Stimulated activated naive CD8-positive, alpha-beta T cell treated with anti-CD3 and anti-CD28 coated beads, Interleukin-15, Interleukin-2, amounts not matched to agents 100 U/mL and 50 U/mL, for 24 hours (primary cell): ENCODE data around the gene DRAXIN.

Experiments
- ATAC-seq: fragments of 150-1000 bp; cut with Tn5 transposase; one replicate; pipeline ENCODE4 v1.10.0; 2021
- DNase-seq: peaks from one replicate; pipeline ENCODE4 v3.0.0; 2021

Gene DRAXIN

DNA sequence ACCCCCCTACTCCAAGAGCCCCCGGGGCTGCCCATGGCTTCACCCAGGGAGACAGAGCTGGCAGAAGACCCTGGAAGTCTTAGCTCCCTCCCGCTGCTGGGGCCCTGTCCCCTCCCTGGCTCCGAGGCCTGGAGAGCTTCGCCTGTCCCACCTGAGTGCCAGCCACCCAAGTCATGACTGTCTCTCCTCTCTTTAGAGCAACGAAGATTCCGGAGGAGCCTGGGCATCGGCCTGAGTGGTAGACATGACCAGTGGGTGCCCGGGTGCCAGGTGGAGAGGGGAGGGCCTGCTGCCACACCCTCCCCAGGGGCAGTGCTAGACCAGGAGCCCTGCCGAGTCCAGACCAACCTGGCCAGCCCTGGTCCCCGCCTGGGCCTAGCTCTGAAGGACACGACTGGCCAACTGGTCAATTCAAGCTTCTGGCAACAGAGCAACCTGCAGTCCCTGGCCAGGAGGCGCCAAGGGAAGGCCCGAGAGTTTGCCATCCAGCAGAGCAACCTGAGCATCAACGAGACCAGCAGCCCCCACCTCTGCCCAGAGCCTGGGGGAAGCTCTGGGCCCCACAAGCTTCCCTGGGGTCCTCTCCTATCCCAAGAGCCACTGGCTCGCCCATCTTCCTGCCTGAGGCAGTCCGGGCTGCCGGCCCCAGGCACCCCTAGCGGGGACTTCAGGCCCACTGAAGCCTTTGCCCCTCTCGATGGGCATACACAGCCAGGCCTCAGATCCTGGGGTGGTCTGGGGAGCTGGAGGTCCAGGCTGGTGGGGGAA lies 74.3 kb downstream of the DRAXIN start:
- ATAC-seq: no peak
- DNase-seq: no peak

DNA sequence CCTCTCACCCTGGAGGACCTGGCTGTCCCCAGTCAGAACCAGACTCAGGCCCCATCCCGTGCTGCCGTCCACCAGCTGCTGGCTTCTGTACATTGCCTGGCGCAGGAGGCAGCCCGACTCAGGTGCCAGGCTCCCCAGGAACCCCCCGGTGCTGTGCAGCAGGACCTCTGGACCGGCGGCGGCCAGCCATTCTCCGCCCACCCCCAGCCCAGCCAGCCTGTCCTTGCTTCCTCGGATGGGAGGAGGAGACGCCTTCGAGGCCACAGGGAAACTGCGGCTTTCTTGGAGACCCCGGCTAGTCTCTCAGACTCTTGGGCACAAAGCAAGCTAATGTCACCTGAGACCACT lies 74.9 kb downstream of the DRAXIN start:
- ATAC-seq: no peak

DNA sequence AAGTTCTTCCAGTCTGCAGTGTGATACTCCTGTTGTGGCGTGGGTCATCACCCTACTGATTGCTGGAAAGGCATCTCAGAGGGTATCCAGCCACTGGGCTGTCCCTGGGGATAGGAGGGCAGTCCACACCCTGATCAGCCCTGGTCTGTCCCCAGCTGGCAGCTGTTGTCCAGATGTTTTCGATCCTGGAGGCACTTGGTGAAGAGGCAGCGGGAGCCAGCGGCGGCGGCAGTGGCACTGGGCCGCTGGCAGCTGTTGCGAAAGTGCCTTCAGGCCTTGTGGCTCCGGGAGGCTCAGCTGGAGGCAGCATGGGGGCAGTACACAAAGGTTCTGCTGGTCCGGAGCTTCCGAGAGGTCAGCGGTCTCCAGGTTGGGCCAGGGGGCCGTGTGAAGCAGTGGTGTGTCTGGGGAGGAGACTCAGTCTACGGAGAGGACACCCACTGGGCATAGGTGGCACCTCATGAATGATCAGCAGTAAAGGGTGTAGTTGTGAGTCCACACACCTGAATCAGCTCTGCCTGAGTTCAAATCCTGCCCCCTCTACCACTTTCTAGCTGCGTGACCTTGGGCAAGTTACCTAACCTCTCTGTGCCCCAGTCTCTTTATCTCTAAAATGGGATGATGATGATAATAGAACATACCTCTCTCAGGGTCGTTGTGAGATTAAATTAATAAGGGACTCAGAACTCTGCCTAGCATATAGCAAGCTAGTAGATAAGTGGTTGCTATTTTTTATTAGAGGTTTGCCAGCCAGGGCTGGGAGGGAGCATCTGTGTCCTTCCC lies 76.6 kb downstream of the DRAXIN start:
- no peak for ATAC-seq
- DNase-seq: no peak

More for the DNA sequence above, 74.9 kb downstream of the DRAXIN start:
- no peak for DNase-seq

GRCh38 chr1:11768821-11769220 lies 77.3 kb downstream of the DRAXIN start:
- ATAC-seq: no peak

GRCh38 chr1:11769274-11769673 lies 77.8 kb downstream of the DRAXIN start:
- DNase-seq: no peak
- ATAC-seq: no peak

More at GRCh38 chr1:11768821-11769220, 77.3 kb downstream of the DRAXIN start:
- no peak for DNase-seq

GRCh38 chr1:11770011-11770410 lies 78.5 kb downstream of the DRAXIN start:
- DNase-seq: no peak

GRCh38 chr1:11771481-11772043 lies 80.1 kb downstream of the DRAXIN start:
- ATAC-seq: no peak

More at GRCh38 chr1:11770011-11770410, 78.5 kb downstream of the DRAXIN start:
- no peak for ATAC-seq

DNA sequence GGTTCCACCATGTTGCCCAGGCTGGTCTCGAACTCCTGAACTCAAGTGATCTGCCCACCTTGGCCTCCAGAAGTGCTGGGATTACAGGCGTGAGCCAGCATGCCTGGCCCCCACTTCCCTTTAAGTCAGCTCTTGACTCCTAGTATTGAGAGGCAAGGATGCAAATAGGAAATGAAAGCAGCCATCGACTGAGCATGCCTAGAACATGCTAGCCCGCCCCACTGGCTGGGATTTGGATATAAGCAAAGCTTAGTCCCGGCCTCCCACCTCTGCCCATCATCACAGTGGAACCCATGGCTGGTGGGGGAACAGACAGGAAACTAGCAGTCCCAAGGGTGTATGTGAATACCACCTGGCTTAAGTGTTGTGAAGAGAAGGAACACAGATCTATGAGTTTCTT lies 80.9 kb downstream of the DRAXIN start:
- DNase-seq (no peak), ATAC-seq (no peak)

More at GRCh38 chr1:11771481-11772043, 80.1 kb downstream of the DRAXIN start:
- no peak for DNase-seq

DNA sequence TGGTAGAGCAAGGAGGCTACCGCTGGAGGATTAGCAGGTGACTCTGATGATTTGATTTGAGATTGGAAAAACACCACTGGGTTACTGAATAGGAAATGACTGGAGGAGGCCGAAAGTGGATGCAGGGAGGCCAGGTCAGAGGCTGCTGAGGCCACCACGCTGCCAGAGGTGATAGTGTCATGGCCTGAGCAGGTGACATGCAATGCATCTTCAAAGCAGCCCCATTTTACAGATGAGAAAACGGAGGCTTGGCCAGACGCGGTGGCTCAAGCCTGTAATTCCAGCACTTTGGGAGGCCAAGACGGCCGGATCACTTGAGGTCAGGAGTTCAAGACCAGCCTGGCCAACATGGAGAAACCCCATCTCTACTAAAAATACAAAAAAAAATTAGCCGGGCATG lies 83.2 kb downstream of the DRAXIN start:
- no peak for ATAC-seq

More for the DNA sequence above, 83.2 kb downstream of the DRAXIN start:
- DNase-seq: no peak
